Trophoblast cell (in vitro differentiated cells and primary cell): ENCODE results near the gene LRMDA.

ENCODE experiments used
- DNase-seq, 2 donors: peaks; one replicate each; pipeline ENCODE4 v3.0.0-alpha.2; 2016
- H2AFZ ChIP-seq: 2 replicates; pipeline ENCODE4 v1.6.1; 2013; ENCODE audit warnings: low read length, moderate library complexity, mild to moderate bottlenecking; ENCODE audit not compliant: insufficient read depth, poor library complexity
- H2AK5ac ChIP-seq: 2 replicates; pipeline ENCODE4 v1.6.1; 2013; ENCODE audit warnings: mild to moderate bottlenecking, low read length
- H2BK120ac ChIP-seq: 2 replicates; pipeline ENCODE4 v1.6.1; 2013; ENCODE audit warnings: low read length, mild to moderate bottlenecking, moderate library complexity; ENCODE audit not compliant: insufficient read depth, poor library complexity
- H2BK12ac ChIP-seq: 2 replicates; pipeline ENCODE4 v1.6.1; 2013; ENCODE audit warnings: mild to moderate bottlenecking, low read length, moderate library complexity
- H2BK5ac ChIP-seq: 2 replicates; pipeline ENCODE4 v1.6.1; 2013; ENCODE audit warnings: low read length, low read depth, moderate library complexity, mild to moderate bottlenecking; ENCODE audit not compliant: poor library complexity
- H3K14ac ChIP-seq: 2 replicates; pipeline ENCODE4 v1.6.1; 2013; ENCODE audit warnings: mild to moderate bottlenecking, low read length
- H3K18ac ChIP-seq: 2 replicates; pipeline ENCODE4 v1.6.1; 2013; ENCODE audit warnings: mild to moderate bottlenecking, low read length
- H3K23ac ChIP-seq: 2 replicates; pipeline ENCODE4 v1.6.1; 2013; ENCODE audit warnings: low read length
- H3K27ac ChIP-seq: 2 replicates; pipeline ENCODE4 v1.5.1; 2013; ENCODE audit warnings: low read depth, mild to moderate bottlenecking, inconsistent platforms, low read length, moderate library complexity
- H3K27me3 ChIP-seq: 2 replicates; pipeline ENCODE4 v1.6.1; 2013; ENCODE audit warnings: inconsistent platforms, mild to moderate bottlenecking, low read length, moderate library complexity; ENCODE audit not compliant: insufficient read depth
- H3K36me3 ChIP-seq, 2 experiments: 1 replicate in 1 of 2; 2 replicates in 1 of 2; pipeline ENCODE4 v1.6.1; 2013; ENCODE audit warnings: low read length in 2 of 2, mild to moderate bottlenecking in 2 of 2, moderate library complexity in 1 of 2; ENCODE audit not compliant: insufficient read depth in 2 of 2, control insufficient read depth in 1 of 2
- H3K4ac ChIP-seq: 2 replicates; pipeline ENCODE4 v1.6.1; 2013; ENCODE audit warnings: low read depth, mild to moderate bottlenecking, low read length, moderate library complexity
- H3K4me1 ChIP-seq, 2 experiments: 1 replicate in 1 of 2; 2 replicates in 1 of 2; pipeline ENCODE4 v1.6.1; 2013; ENCODE audit warnings: low read length in 2 of 2, mild to moderate bottlenecking in 2 of 2, moderate library complexity in 1 of 2; ENCODE audit not compliant: insufficient read depth in 2 of 2, control insufficient read depth in 1 of 2
- H3K4me2 ChIP-seq: 2 replicates; pipeline ENCODE4 v1.6.1; 2013; ENCODE audit warnings: inconsistent platforms, mild to moderate bottlenecking, low read length, moderate library complexity
- H3K4me3 ChIP-seq: 2 replicates; pipeline ENCODE4 v1.5.1; 2013; ENCODE audit warnings: mild to moderate bottlenecking, low read depth, low read length, inconsistent platforms
- H3K79me1 ChIP-seq: one replicate; pipeline ENCODE4 v1.6.1; 2013; ENCODE audit warnings: low read length
- H3K79me2 ChIP-seq: 2 replicates; pipeline ENCODE4 v1.6.1; 2013; ENCODE audit warnings: low read length, mild to moderate bottlenecking; ENCODE audit not compliant: control insufficient read depth, insufficient read depth, poor library complexity
- H3K9ac ChIP-seq: 2 replicates; pipeline ENCODE4 v1.6.1; 2013; ENCODE audit warnings: mild to moderate bottlenecking, low read length
- H3K9me3 ChIP-seq: 2 replicates; pipeline ENCODE4 v1.6.1; 2013; ENCODE audit warnings: low read depth, mild to moderate bottlenecking, control low read depth, inconsistent platforms, low read length; ENCODE audit not compliant: insufficient read depth
- H4K12ac ChIP-seq: 2 replicates; pipeline ENCODE4 v1.6.1; 2013; ENCODE audit warnings: low read depth, mild to moderate bottlenecking, low read length, moderate library complexity
- H4K8ac ChIP-seq: 2 replicates; pipeline ENCODE4 v1.6.1; 2013; ENCODE audit warnings: low read depth, mild to moderate bottlenecking, low read length, moderate library complexity
- H4K91ac ChIP-seq: one replicate; pipeline ENCODE4 v1.6.1; 2013; ENCODE audit warnings: low read depth, mild to moderate bottlenecking, low read length, moderate library complexity
- WGBS: extraction: QIAGEN DNeasy Blood & Tissue Kit; methylation state at CpG from one replicate; pipeline ENCODE4 v1.1.7; 2013; ENCODE audit warnings: missing lambda C conversion rate; ENCODE audit not compliant: insufficient read length, insufficient coverage; ENCODE audit errors: extremely low coverage; 5-methylcytosine and 5-hydroxymethylcytosine counted together

LRMDA gene

DNA sequence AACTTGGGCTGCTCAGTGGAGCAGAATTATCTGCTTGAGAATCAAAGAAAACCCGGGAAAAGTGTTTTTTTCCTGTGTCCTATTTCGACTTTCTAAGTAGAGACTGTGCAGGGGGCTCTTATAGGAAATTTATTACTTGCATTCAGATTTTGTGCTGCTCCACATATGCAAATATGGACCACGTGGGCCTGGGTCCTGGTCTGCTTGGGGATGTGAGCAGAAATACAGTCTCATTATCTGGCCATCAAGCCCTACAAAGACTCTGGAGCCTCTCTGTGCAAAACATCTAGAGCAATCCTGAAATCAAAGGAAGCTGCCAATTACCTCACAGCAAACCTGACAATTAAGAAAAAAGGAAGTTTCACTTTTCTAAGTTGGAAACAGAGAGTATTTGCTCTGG is 216.9 kb downstream of the LRMDA start:
- H3K4me3 ChIP-seq = no peak overlapping the region
- no peak overlapping the region for H4K8ac ChIP-seq
- no peak overlapping the region for H2BK120ac ChIP-seq
- H3K27me3 ChIP-seq = no peaks in the 10 kb centered on the region
- H2BK12ac ChIP-seq = no peak overlapping the region
- H3K4me1 ChIP-seq = no peaks in the 10 kb centered on the region
- H3K14ac ChIP-seq = no peak overlapping the region
- no peak overlapping the region for H2AK5ac ChIP-seq
- H3K18ac ChIP-seq = no peak overlapping the region
- no peaks in the 10 kb centered on the region for H3K36me3 ChIP-seq
- H2BK5ac ChIP-seq = no peak overlapping the region
- H4K91ac ChIP-seq = no peak overlapping the region
- no peak overlapping the region for H4K12ac ChIP-seq
- no peak overlapping the region for H2AFZ ChIP-seq
- no peak overlapping the region for H3K4me2 ChIP-seq
- H3K9ac ChIP-seq = no peak overlapping the region
- no peaks in the 10 kb centered on the region for H3K79me1 ChIP-seq
- no peaks in the 10 kb centered on the region for H3K9me3 ChIP-seq
- no peak overlapping the region for H3K4ac ChIP-seq
- no peak for DNase-seq
- no peak overlapping the region for H3K27ac ChIP-seq
- no peaks in the 10 kb centered on the region for H3K79me2 ChIP-seq
- no CpG with 5 or more reads among the region's 3 CpGs for WGBS
- no peak overlapping the region for H3K23ac ChIP-seq

DNA sequence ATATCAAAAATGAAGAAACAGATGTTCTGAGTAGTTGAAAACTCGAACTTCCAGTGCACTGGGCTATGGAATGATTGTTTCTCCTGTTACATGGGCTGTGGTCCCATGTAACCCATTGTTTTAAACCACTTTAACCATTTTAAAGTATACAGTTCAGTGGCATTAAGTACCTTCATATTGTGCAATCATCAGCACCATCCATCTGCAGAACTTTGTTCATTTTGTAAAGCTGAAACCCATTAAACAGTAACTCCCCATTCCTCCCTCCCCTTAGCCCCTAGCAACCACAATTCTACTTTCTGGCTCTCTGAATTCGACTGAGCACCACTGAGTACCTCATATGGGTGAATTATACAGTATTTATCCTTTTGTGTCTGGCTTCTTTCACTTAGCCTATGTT is 217.4 kb downstream of the LRMDA start:
- no CpG with 5 or more reads among the region's 2 CpGs for WGBS
- Histone ChIP-seq H3K18ac (no peak overlapping the region), H3K4ac (no peak overlapping the region), H3K4me1 (peaks cover 0 to 1% of the 10 kb centered on the region in 2 experiments), H3K4me2 (no peak overlapping the region), H3K9me3 (no peaks in the 10 kb centered on the region), H3K27me3 (no peaks in the 10 kb centered on the region), H3K27ac (no peak overlapping the region), H3K9ac (no peak overlapping the region), H4K8ac (no peak overlapping the region), H2BK120ac (no peak overlapping the region), H4K12ac (no peak overlapping the region), H4K91ac (no peak overlapping the region), H3K79me2 (no peaks in the 10 kb centered on the region), H3K79me1 (peaks cover under 1% of the 10 kb centered on the region), H3K14ac (no peak overlapping the region), H3K23ac (no peak overlapping the region), H2AFZ (no peak overlapping the region), H2BK12ac (no peak overlapping the region), H2BK5ac (no peak overlapping the region), H3K4me3 (no peak overlapping the region), H3K36me3 (no peaks in the 10 kb centered on the region), H2AK5ac (no peak overlapping the region)
- DNase-seq = no peak

DNA sequence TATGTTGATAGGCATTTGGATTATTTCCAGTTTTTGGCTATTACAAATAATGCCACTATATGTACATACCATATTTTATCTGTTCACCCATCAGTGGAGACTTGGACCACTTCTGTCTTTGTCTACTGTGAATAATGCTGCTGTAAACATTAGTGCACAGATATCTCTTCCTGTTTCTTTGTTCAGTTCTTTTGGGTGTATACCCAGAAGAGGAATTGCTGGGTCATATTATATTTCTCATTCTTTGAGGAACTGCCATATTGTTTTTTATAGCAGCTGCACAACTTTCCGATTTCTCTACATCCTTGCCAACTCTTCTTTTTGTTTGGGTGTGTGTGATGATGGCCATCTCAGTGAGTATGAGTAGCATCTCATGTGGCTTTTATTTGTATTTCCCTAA is 218.0 kb downstream of the LRMDA start:
- Histone ChIP-seq H3K9ac (no peak overlapping the region), H3K4me2 (no peak overlapping the region), H2AK5ac (no peak overlapping the region), H3K27me3 (no peaks in the 10 kb centered on the region), H4K8ac (no peak overlapping the region), H3K79me2 (no peaks in the 10 kb centered on the region), H2AFZ (no peak overlapping the region), H2BK12ac (no peak overlapping the region), H3K4ac (no peak overlapping the region), H3K4me1 (peaks cover 0 to 2% of the 10 kb centered on the region in 2 experiments), H3K79me1 (peaks cover 2% of the 10 kb centered on the region), H2BK120ac (no peak overlapping the region), H3K23ac (no peak overlapping the region), H3K27ac (no peak overlapping the region), H3K18ac (no peak overlapping the region), H2BK5ac (no peak overlapping the region), H3K14ac (no peak overlapping the region), H3K36me3 (no peaks in the 10 kb centered on the region), H4K91ac (no peak overlapping the region), H4K12ac (no peak overlapping the region), H3K4me3 (no peak overlapping the region), H3K9me3 (no peaks in the 10 kb centered on the region)
- no CpG with 5 or more reads among the region's 1 CpG for WGBS
- DNase-seq = no peak

DNA sequence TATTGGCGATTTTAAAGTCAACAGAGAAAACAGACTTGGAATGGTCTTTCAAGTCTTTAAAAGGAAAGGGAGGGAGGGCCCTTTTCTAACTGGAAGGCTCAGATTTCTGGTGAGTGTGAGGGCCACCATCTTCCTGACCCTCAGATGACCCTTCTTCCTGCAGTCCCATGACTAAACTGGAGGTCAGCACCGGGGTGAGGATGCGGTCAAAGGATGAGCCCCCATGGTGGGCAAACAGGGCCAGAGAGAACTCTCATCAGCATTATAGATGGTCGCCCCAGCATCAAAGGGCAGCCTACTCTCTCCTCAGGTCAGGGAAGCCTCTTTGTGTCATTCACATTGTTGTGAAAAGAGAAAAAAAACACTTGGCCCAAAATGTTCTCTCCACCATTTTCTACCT is 219.2 kb downstream of the LRMDA start:
- Histone ChIP-seq H3K4me2 (no peak overlapping the region), H2BK12ac (no peak overlapping the region), H3K36me3 (no peaks in the 10 kb centered on the region), H3K14ac (no peak overlapping the region), H3K4me1 (peaks cover 0 to 2% of the 10 kb centered on the region in 2 experiments), H3K27ac (no peak overlapping the region), H3K4me3 (no peak overlapping the region), H3K9ac (no peak overlapping the region), H4K12ac (no peak overlapping the region), H2AFZ (no peak overlapping the region), H3K18ac (no peak overlapping the region), H4K8ac (no peak overlapping the region), H3K9me3 (no peaks in the 10 kb centered on the region), H3K79me2 (no peaks in the 10 kb centered on the region), H3K23ac (no peak overlapping the region), H3K4ac (no peak overlapping the region), H4K91ac (no peak overlapping the region), H3K79me1 (peaks cover 2% of the 10 kb centered on the region), H2BK5ac (no peak overlapping the region), H3K27me3 (no peaks in the 10 kb centered on the region), H2BK120ac (no peak overlapping the region), H2AK5ac (no peak overlapping the region)
- no peak for DNase-seq
- no CpG with 5 or more reads among the region's 4 CpGs for whole genome bisulfite sequencing
